NCI-H1694 (cell line): ENCODE data around the gene UBE2N.
"Not testable (repeated sequence)": the region's sequence is repeated elsewhere in the genome, so short reads cannot be mapped to it uniquely, and the experiment has no call there.

Experiments used
- DNase-seq: peaks from one replicate; lab custom pipeline; 2025; lab: John Stamatoyannopoulos, UW

UBE2N gene

GRCh38 chr12:93379981-93380361 is 61.8 kb downstream of the UBE2N start:
- DNase-seq, result no peak

GRCh38 chr12:93379326-93379980 is 62.3 kb downstream of the UBE2N start:
- no peak for DNase-seq

GRCh38 chr12:93378998-93379325 is 62.8 kb downstream of the UBE2N start:
- no peak for DNase-seq

- not testable (repeated sequence) for DNase-seq
Observed at GRCh38 chr12:93378196-93378997, 63.4 kb downstream of the UBE2N start.

- DNase-seq, result peak; percentile 80
Observed at GRCh38 chr12:93377252-93378195, 64.2 kb downstream of the UBE2N start, which contains the start of gene NUDT4. Gene NUDT4, plus strand, starts transcription at chr12:93377925. Its CDS starts 398 bp downstream, at chr12:93378323.

GRCh38 chr12:93376436-93377251 is 65.1 kb downstream of the UBE2N start:
- DNase-seq, result no peak

- no peak for DNase-seq
Observed at GRCh38 chr12:93375906-93376305, 65.8 kb downstream of the UBE2N start.

- no peak for DNase-seq
Observed at GRCh38 chr12:93373961-93374656, 67.6 kb downstream of the UBE2N start.

GRCh38 chr12:93370947-93371346 is 70.8 kb downstream of the UBE2N start:
- no peak for DNase-seq

GRCh38 chr12:93369505-93369904 is 72.2 kb downstream of the UBE2N start:
- no peak for DNase-seq

GRCh38 chr12:93368766-93369165 is 73.0 kb downstream of the UBE2N start:
- DNase-seq, result no peak

- no peak for DNase-seq
Observed at GRCh38 chr12:93366422-93366821, 75.3 kb downstream of the UBE2N start.

- DNase-seq, result no peak
Observed at GRCh38 chr12:93365616-93366405, 75.9 kb downstream of the UBE2N start.

GRCh38 chr12:93363841-93364297 is 77.9 kb downstream of the UBE2N start:
- no peak for DNase-seq

GRCh38 chr12:93361151-93361919 is 80.4 kb downstream of the UBE2N start:
- peak; percentile 47 for DNase-seq

GRCh38 chr12:93360688-93361087 is 81.1 kb downstream of the UBE2N start:
- no peak for DNase-seq

- DNase-seq, result no peak
Observed at GRCh38 chr12:93358821-93359220, 82.9 kb downstream of the UBE2N start.

GRCh38 chr12:93358058-93358457 is 83.7 kb downstream of the UBE2N start:
- DNase-seq, result no peak

GRCh38 chr12:93356214-93356613 is 85.5 kb downstream of the UBE2N start:
- DNase-seq, result no peak
